HG03571 (cell line): ENCODE data around the gene ARMH2.

Source experiments
- ATAC-seq: cut with Tn5 transposase; IDR thresholded peaks from one replicate; pipeline ENCODE4 v1.9.1; 2021; ENCODE audit not compliant: unreplicated experiment

The ARMH2 gene

DNA sequence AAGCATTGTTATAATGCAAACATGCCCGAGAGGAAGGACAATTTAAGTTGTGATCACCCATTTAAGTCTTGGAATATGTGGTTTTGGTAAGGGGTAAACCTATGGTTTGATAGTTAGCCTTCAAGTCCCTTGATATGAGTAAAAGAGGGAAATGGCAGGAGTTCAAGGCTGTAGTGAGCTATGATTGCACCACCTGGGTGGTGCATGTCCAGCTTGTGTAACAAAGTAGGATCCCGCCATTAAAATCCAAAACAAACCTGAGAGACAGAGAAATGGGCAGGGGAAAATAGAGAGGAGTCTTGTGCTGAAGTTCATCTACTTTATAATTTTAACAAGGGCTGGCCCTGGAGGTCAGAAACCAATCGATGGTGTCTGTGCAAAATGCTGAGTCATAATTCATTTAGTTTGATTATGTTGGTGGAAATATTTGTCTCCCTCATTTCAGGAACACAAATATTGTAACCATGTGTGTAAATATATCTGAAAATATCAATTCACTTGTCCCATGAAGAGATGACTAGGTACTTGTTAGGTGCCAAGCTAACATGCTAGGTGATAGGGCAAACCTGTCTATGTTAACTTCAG, 23.2 kb upstream of the ARMH2 start:
- ATAC-seq, result no peak

DNA sequence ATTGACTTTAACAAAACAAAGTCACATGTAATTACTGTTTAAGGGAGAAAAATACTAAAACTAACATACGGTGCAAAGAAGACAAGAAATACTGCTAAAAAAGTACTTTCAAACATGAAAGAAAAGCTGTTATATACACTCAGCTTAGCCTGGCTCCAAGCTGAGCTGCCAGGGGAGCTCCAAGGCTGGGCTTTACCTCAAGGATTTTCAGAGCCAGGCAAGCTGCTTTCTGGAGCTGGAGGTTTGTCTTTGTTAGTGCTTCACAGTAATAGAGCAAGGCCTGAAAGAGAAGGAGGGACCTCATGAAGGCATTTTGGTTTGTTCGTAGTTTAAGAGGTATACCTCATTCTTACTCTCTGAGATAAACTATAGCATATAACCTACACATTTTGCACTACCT, 19.6 kb upstream of the ARMH2 start:
- ATAC-seq, result no peak

DNA sequence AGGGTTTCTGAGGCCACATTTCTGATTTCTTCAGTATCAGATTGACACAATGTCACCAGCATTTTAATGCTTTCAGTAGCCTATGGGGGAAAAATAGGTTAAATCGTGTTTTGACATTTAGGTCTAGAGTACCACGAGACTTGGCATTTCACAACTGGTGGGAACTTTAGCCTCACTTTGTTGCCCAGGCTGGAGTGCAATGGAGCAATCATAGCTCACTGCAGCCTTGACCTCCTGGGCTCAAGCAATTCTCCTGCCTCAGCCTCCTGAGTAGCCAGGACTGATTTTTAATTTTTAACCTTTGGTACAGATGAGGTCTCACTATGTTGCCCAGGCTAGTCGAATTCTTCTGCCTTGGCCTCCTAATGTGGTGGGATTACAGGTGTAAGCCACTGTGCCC, 11.0 kb upstream of the ARMH2 start:
- no peak for ATAC-seq

DNA sequence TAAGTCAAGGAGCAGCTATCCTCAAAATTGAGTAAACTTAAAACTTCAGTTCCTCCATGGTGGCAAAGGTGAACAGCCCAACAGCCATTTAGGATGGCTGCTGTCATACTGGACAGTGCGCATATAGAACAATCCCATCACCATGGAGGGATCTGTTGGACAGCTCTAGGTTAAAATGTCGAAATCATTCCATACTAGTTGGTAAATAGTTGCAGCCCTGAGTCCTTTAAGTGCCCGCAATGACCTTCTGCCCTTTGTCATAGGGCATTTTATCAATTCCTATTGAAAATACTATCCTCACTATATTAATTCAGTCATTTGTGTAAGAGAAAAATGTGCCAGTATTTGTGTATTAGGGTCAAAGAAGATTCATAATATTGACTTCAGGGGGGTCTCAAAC, 8.9 kb upstream of the ARMH2 start:
- no peak for ATAC-seq

DNA sequence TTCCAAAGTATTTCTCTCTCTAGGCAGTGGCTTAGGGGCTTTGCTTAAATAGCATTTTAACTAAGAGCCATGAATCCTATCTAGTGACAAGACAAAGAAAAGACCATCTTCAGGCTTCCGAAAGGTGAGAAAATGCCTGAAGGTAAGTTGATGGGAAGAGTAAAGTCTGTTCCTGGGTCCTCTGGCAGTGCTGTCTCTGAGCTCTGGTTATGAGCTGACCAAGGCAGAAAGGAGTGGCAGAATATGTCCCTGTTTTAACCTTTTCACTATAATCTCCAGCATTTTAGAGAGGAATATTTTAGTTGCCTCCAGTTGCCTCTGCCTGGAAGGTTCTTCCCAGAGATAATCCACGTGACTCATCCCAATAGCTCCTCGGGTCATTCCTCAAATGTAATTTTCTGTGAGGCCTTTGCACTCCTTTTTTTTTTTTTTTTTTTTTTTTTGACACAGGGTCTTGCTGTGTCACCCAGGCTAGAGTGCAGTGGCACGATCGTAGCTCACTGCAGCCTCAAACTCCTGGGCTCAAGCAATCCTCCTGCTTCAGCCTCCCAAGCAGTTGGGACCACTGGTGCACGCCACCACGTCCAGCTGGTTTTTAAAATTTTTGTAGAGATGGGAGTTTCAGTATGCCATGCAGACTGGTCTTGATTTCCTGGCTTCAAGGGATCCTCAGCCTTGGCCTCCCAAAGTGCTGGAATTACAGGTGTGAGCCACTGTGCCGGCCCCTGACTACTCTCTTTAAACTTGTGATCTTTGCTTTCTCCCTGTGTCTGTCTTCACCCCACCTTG, 3.7 kb upstream of the ARMH2 start:
- ATAC-seq, result no peak

DNA sequence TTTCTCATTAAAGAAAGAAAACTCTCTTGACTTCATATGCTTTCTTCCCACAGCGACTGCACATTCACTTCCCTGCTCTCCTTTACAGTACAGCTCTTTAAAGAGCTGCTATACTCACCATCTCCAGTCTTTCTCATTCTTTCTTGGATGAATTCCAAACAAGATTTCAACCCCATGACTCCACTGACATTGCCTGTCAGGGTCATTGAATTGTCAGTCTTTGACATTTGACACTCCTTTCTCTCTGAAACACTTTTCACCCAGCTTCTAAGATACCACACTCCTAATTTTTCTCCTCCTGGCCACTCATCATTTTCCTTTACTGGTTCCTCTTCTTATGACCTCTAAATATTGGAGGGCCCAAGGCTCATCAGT, 811 bp upstream of the ARMH2 start:
- no peak for ATAC-seq

DNA sequence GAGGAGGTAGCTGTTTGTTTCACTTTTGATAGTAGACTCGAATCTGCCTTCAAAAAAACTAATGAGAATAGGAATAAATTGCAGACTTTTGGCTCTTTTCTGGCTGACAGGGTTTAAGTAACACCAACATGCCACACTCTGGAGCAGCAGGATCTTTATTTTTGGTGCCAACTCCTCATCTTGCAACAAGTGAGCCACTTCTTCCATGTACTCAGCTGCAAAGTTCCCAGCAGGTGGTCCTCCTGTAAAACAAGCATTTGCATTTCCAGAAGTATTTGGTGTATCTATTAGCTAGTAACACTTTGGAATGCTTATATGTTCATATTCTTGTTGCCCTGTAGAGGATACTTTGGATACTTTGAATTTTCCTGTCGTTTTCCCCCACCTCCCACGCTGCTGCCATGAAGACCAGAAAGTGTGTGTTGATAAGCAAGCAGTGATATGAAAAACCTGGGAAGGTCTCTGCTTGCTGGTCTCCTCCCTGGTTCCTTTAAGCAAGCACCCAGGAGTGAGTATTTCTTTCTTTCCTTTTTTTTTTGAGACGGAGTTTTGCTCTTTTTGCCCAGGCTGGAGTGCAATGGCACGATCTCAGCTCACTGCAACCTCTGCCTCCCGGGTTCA, 1.0 kb downstream of the ARMH2 start:
- no peak for ATAC-seq

DNA sequence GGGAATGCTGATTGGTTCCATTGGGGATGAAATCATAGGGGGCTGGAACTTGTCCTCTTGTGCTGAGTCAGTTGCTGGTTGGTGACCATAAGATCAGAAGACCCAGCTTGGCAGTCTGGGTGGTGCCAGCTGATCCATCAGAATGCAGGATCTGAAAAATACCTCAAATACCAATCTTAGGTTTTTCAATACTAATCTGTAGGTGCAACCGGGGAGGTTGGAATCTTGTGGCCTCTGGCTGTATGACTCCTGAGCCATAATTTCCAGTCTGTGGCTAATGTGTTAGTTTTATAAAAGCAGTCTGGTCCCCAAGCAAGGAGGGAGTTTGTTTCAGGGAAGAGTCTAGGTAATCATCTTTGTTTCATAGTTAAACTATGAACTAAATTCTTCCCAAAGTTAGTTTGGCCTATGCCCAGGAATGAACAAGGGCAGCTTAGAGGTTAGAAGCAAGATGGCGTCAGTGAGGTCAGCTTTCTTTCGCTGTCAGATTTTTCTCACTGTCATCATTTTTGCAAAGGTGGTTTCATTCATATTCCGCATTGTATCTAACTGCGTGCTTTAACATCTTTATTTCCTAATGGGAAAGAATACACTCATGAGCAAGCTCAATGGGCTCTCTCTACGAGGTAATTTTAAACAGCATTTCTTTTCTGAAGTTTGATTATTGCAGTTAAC, 2.0 kb downstream of the ARMH2 start:
- ATAC-seq, result no peak

DNA sequence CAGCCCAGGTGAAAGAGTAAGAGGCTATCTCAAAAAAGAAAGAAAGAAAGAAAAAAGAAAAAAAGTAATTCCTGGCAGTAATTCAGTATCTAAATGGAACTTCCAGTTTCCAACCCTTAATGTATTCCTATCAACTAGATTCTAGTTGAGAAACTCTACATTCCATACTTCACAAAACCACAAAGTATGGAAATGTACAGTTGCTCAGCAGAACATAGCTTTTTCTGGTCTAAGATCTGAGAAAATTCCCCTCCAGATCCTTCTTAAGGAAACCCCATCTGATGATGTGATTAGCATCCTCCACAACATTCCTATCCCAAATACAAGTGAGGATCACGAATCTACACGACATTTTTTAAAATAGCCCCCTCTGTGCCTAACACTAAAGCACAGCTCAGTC, 3.6 kb downstream of the ARMH2 start:
- ATAC-seq, result no peak

DNA sequence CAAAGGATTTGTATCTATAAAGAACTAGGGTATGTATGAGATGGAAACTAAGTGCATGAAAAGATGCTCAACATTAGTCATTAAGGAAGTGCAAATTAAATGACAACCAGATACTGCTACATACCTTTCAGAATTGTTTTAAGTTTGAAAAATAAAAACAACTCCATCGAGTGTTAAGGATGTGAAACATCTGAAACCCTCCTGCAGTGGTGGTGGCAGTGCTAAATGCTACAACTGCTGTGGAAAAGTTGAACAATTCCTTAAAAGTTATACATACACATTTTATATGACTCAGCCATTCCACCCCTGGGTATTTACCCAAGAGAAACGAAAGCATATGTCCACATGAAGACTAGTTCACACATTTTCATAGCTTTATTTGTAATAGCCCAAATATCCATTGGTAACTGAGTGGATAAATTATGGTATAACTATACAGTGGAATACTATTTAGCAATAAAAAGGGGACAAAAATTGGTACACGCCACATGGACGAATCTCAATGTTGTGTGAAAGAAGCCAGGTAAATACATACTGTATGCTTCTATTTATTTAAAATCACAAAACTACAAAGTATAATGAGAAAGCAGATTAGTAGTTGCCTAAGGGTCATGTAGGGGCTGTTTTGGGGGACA, 10.6 kb downstream of the ARMH2 start:
- no peak for ATAC-seq

DNA sequence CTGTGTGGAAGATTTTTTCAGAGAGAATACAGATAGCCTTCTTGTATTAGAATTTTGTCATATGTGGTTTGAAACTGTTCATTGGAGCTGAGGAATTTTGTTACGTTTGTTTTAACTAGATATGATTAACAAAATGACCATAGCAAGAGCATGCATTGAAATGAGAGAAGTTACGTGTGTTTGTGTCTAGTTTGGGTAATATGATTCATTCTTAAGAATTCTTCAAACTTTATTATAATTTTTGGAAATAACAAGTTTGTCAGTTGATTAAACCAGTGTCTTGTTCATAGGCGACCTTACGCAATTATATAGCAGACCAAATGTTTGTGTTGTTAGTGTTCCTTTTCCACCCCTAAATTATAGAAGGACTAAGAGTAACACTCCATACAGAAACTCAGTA, 18.5 kb downstream of the ARMH2 start:
- ATAC-seq, result no peak

DNA sequence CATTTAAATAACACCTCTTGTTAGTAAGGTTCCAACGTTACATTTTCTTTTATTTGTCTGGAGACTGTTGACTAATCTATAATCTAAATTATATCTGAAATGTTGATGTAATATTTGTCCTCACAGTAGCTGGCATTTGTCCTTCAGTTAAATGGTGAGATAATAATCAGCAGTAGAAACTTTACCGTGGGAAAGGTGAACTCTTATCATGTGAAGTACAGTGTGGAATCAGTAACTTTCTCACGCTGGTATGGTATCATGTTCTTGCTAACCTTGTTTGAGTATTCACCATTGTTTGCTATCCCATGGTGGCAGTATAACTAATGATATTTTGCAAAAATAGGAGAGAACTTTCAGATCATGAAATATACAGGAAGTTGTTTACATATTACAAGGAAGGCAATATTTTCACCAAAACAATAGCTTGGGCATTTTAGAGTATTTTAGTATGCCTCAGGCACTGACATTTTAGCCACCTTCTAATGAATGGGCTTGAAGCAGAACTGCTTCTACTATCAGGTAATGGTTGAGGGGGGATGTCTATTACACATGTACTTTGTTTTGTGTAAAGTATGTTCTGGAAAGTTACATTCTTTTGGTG, 19.2 kb downstream of the ARMH2 start:
- no peak for ATAC-seq

DNA sequence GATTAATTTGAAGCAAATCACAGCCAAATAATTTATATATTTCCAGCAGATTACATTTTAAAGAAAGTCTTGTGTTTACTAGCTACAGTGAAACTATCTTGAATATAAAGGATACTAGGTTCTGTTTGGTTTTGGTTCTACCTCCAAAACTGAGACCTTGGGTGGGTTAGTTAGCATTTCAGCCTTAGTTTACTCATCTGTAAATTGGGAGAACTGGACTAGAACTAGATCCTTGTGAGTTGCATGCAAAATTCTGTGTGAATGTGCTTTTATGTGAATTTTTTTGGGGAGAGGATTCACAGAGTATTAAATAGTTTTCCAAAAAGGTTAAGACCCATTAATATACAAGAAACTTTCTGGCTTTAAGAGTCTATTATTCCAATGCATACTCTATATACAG, 19.8 kb downstream of the ARMH2 start:
- ATAC-seq, result no peak

DNA sequence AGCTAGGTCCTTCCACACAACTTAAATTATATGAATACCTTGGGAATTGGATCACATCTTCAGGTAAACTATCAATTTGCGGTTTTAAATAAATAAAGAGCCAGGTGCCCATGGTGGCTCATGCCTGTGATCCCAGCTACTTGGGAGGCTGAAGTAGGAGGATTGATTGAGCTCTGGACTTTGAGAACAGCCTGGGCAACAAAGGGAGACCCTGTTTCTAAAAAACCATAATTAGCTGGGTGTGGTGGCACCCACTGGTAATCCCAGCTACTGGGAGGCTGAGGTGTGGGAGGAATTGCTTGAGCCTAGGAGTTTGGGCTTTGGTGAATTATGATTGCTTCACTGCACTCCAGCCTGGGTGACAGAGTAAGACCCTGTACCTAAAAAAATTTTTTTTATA, 20.6 kb downstream of the ARMH2 start:
- no peak for ATAC-seq

DNA sequence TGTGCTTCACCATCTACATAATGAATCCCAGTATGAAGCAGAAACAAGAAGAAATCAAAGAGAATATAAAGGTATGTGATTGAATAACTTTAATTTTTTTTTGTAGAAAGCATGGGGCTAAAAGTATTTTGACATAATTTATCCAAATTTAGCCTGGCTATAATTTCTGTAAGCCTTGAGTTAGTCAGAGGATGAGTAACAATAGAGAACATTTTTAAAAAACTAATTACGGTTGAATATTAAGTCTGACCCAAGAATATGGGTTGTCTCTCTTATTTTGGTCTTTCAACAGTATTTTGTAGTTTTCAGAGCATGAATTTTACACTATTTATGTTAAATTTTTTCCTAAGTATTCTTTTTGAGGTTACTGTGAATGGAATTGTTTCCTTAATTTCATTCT, 21.5 kb downstream of the ARMH2 start:
- no peak for ATAC-seq

DNA sequence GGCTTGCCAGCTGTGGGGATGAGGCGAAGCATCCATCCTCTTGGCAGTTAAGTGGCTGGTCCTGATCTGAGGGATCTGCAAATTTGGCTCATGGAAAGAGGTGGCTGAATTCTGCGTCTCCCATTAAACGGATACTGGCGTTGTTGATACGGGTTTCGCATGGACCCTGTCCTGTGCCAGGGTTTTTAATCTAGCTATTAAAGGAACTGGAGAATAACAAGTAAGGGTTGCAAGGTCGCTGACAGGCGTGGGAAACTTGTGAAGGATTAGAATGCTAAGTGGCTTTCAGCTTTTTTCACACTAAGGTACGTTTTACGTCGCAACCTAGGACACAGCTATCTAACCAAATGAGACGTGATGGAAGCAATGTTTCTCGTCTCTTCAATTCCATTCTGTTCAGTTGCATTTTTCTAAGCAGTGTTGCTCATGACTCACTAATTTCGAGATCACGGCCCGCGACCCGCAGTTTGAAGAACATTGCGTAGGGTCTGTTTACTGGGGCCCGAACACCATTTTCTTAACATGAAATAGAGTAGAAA, 23.1 kb downstream of the ARMH2 start:
- ATAC-seq, result peak; percentile 6

DNA sequence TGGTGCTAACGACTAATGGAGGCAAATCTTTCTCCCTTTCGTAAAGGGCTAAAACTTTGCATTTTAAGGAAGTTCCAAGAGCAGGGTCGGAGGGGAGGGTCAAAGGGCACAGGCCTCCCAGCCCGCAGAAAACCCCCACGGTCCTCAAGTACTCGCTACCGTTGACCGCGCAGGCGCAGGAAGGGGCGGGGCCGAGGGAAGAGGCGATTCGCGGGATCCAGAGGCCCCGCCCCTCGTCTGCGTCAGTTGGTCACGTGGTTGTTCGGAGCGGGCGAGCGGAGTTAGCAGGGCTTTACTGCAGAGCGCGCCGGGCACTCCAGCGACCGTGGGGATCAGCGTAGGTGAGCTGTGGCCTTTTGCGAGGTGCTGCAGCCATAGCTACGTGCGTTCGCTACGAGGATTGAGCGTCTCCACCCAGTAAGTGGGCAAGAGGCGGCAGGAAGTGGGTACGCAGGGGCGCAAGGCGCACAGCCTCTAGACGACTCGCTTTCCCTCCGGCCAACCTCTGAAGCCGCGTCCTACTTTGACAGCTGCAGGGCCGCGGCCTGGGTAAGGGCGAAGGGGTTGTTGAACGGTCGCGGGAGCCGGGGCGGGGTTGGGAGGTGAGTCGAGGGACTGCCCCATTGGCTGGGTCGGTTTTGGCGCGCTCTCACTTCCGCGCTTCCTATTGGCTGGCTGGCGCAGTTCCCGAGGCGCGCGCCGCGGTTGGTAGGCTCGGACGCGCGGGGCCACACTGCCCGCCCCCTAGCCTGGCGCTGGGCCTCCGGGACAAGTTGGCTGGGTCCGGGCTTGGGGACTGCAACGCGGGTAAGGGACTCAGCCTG, 23.8 kb downstream of the ARMH2 start, which contains the start of gene GMNN:
Gene GMNN, plus strand, starts transcription at position 242 of the 824 bp plus-strand sequence. CDS start 2,310 bp downstream, outside the sequence.
- peak; percentile 89 for ATAC-seq

DNA sequence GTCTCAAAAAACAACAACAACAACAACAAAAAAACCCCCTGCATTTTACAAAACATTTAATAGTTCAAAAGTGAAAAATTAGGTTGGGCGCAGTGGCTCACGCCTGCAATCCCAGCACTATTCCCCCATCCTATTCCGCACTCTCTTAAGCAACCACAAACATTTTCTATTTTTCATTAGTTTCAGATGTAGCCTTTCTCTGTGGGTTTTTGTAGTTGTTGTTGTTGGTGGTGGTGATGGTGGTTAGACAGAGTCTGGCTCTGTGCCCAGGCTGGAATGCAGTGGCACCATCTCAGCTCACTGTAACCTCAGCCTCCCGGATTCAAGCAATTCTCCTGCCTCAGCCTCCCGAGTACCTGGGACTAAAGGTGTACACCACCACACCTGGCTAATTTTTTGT, 30.4 kb downstream of the ARMH2 start:
- no peak for ATAC-seq

DNA sequence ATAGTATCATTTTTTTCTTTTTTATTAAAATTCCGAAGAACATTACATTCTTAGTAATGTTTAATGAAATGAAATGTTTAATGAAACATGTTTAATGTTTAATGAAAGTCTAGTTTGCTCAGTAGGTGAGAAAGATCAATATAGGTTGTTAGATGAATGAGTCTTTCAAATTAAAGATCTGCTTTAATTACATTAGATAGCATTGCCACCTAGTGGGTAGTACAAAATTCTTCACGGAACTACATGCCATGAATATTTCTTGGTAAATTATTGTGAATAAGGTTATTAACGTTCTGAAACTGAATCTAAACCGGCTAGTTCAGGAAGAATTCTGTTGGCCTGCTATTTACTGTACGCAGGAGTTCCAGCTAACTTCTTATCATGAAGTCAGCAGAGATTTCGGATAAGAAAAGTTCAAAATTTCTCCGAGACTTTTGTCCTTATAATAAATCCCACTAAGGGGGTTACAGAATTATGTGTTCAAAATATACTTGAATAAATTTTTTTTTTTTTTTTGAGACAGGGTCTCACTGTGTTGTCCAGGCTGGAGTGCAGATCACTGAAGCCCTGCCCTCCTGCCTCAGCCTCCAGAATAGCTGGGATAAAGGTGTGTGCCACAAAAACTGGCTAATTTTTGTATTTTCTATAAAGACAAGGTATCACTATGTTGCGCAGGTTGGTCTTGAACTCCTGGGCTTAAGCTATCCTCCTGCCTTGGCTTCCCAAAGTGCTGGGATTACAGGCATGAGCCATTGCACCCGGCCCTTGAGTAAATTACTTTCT, 31.8 kb downstream of the ARMH2 start:
- no peak for ATAC-seq
